Natural killer cell treated with Interleukin-12 subunit alpha and Interleukin-12 subunit beta and Interleukin-15 and Interleukin-18, amount 100 ng/mL, for 72 hours (primary cell): ENCODE results near the gene BLVRB. TPM values are rescaled to one million over a fixed set of nuclear protein-coding genes. Genes with fewer than 3 reads are reported as not detected.
"Not testable (repeated sequence)": the region's sequence is repeated elsewhere in the genome, so short reads cannot be mapped to it uniquely, and the experiment has no call there.

ENCODE experiments used
- ATAC-seq, 2 donors: fragments of 150-1000 bp; cut with Tn5 transposase in 1 of 2; sonication (Bioruptor Pico), chemical (Tn5 transposase) in 1 of 2; 2 replicates each; pipeline ENCODE4 v1.10.0; 2021
- DNase-seq: peaks from one replicate; pipeline ENCODE4 v3.0.0; 2022; ENCODE audit warnings: low spot score
- H3K27ac Mint-ChIP-seq, 2 donors: 1 replicate in 1 of 2; 2 replicates in 1 of 2; pipeline ENCODE4 v1.8.0; 2022; ENCODE audit warnings: mixed read lengths in 2 of 2, mild to moderate bottlenecking in 1 of 2, moderate library complexity in 1 of 2
- H3K27me3 Mint-ChIP-seq, 2 donors: 1 replicate in 1 of 2; 2 replicates in 1 of 2; pipeline ENCODE4 v1.8.0; 2022; ENCODE audit warnings: mixed read lengths in 2 of 2
- H3K36me3 Mint-ChIP-seq: one replicate; pipeline ENCODE4 v1.8.0; 2022; ENCODE audit warnings: mixed read lengths
- H3K4me1 Mint-ChIP-seq, 2 donors: 1 replicate in 1 of 2; 2 replicates in 1 of 2; pipeline ENCODE4 v1.8.0; 2022; ENCODE audit warnings: low read depth in 2 of 2, mixed read lengths in 2 of 2, mild to moderate bottlenecking in 1 of 2
- H3K4me3 Mint-ChIP-seq: one replicate; pipeline ENCODE4 v1.8.0; 2022; ENCODE audit warnings: mixed read lengths
- H3K9me3 Mint-ChIP-seq: 2 replicates; pipeline ENCODE4 v1.8.0; 2022; ENCODE audit warnings: mixed read lengths
- total RNA-seq, 2 donors: library from RNA; stranded (reverse); gene quantifications; one replicate each; pipeline ENCODE4 v1.2.3, GENCODE V29; 2022

BLVRB gene
- total RNA-seq, 2 donors from 2014 or later: 4.6 to 5.3 TPM

- DNase-seq: no peak
- Mint-ChIP-seq H3K9me3 (no peaks in the 10 kb centered on the region), H3K36me3 (peaks cover 4% of the 10 kb centered on the region), H3K27ac (no peak overlapping the region), H3K4me3 (no peak overlapping the region), H3K27me3 (peaks cover 9 to 12% of the 10 kb centered on the region in 2 donors), H3K4me1 (peaks cover 23% of the 10 kb centered on the region in 2 donors)
- ATAC-seq: no peak
Measured at GRCh38 chr19:40469011-40469410, 3.5 kb upstream of the BLVRB start.

DNA sequence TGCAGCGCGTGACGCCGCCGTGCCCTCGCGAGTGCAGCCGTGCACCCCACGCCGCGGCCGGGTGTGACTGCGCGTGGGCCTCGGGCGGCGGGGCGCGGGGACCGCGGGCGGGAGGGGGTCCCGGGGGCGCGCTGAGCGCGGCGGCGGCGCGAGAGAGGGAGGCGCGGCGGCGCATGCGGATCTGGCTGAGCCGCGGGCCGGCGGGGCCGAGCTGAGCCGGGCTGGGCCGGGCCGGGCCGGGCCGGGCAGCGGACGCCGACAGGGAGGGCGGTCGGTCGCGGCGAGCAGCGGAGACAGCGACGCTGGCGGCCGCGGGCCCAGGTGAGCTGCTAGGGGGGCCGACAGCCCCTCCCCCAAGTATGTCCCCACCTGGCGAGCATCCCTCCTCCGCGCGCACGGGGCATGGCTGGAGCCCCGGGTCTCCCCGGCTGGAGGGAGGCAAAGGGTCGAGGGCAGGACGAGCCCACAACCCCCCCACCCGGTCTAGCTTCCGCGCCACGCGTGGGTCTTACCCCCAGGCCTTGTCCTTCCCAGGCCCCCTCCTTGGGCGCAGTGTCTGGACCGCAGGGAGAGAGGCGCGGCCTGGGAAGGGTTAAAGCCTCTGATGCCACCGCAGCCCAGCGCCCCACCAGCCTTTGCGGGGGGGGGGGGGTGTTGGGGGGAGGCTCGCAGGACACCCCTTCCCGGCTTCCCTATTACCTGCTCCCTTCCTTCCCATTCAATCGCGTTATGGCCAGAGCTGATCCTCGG lies 1.6 kb upstream of the BLVRB start, which contains the start of gene SPTBN4:
Gene SPTBN4 (plus strand): TSS at position 17 of the 750 bp plus-strand sequence. CDS start 5,621 bp downstream, outside the sequence.
- Mint-ChIP-seq H3K4me1 (peaks cover 23% of the 10 kb centered on the region in 2 donors), H3K27ac (peak within 1 kb of the TSS; percentile 48 to 73), H3K36me3 (peaks cover 4% of the 10 kb centered on the region), H3K9me3 (no peaks in the 10 kb centered on the region), H3K27me3 (peaks cover 9 to 12% of the 10 kb centered on the region in 2 donors), H3K4me3 (peak within 1 kb of the TSS; percentile 90)
- no peak for DNase-seq
- no peak for ATAC-seq

DNA sequence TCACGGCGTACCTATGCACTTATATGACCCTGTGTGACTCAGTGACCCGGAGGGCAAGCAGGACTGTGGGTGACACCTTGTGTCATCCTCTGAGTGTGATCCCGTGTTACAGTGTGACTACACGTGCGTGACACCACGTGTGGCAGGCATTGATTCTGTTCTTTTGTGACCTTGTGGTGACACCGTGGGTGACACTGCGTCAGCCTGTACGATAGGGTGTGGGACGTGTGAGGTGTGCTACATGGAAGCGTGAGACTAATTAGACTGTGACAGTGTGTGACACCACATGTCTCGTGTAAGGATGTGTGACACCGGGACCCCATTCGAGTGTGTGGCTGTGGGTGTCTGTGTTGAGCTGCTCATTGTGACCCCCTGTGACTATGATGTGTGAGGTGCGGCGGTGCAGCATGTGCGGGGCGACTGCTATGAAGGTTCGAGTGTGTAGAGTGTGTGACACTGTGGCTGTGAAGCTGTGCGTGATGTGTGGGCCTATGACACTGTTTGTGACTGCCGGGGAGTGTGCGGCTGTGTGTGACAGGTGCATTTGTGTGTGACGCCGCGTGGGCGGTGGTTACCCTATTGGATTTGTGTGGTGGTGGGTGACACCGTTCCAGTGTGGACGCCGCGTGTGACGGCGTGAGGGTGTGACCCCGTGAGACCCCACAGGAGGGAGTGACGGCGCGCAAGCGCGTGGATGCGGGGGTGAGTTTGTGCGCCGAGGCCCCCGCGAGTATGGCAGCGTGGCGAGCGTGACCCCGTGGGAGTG lies 857 bp upstream of the BLVRB start:
- peak; percentile 81 for DNase-seq
- peaks cover 4% of the 10 kb centered on the region for H3K36me3 Mint-ChIP-seq
- no peaks in the 10 kb centered on the region for H3K9me3 Mint-ChIP-seq
- peaks cover 9 to 12% of the 10 kb centered on the region in 2 donors for H3K27me3 Mint-ChIP-seq
- H3K4me1 Mint-ChIP-seq: peaks cover 23 to 26% of the 10 kb centered on the region in 2 donors
- peak overlapping the region; percentile 90 for H3K4me3 Mint-ChIP-seq
- peak in 1 of 2 donors; percentile 72 for ATAC-seq
- H3K27ac Mint-ChIP-seq: peak overlapping the region; percentile 48 to 73

GRCh38 chr19:40465025-40465556 lies 454 bp downstream of the BLVRB start:
- DNase-seq (peak; percentile 81), ATAC-seq (peak; percentile 51 to 71)
- H3K4me1 Mint-ChIP-seq: peaks cover 23 to 26% of the 10 kb centered on the region in 2 donors
- H3K27ac Mint-ChIP-seq: peak overlapping the region; percentile 48 to 73
- H3K36me3 Mint-ChIP-seq: peaks cover 4% of the 10 kb centered on the region
- H3K9me3 Mint-ChIP-seq: no peaks in the 10 kb centered on the region
- peaks cover 9% of the 10 kb centered on the region in 2 donors for H3K27me3 Mint-ChIP-seq
- H3K4me3 Mint-ChIP-seq: peak overlapping the region; percentile 90

- ATAC-seq (no peak), DNase-seq (no peak)
- Mint-ChIP-seq H3K9me3 (no peaks in the 10 kb centered on the region), H3K36me3 (peaks cover 4% of the 10 kb centered on the region), H3K4me3 (peak overlapping the region; percentile 90), H3K4me1 (peaks cover 23 to 26% of the 10 kb centered on the region in 2 donors), H3K27ac (peak overlapping the region; percentile 48 to 73), H3K27me3 (peaks cover 9% of the 10 kb centered on the region in 2 donors)
Measured at GRCh38 chr19:40464059-40465024, 1.2 kb downstream of the BLVRB start.

DNA sequence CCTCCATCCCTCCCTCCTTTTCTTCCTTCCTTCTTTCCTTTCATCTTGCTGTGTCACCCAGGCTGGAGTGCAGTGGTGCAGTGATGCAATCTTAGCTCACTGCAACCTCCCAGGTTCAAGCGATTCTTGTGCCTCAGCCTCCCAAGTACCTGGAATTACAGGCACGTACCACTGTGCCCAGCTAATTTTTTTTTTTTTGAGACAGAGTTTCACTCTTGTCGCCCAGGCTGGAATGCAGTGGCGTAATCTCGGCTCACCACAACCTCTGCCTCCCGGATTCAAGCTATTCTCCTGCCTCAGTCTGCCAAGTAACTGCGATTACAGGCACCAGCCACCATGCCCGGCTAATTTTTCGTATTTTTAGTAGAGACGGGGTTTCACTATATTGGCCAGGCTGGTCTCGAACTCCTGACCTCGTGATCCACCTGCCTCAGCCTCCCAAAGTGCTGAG lies 1.9 kb downstream of the BLVRB start:
- not testable (repeated sequence) for H3K9me3 Mint-ChIP-seq, H3K4me3 Mint-ChIP-seq, H3K27me3 Mint-ChIP-seq, DNase-seq, H3K36me3 Mint-ChIP-seq, H3K27ac Mint-ChIP-seq, ATAC-seq
- peaks cover 23 to 26% of the 10 kb centered on the region in 2 donors for H3K4me1 Mint-ChIP-seq

DNA sequence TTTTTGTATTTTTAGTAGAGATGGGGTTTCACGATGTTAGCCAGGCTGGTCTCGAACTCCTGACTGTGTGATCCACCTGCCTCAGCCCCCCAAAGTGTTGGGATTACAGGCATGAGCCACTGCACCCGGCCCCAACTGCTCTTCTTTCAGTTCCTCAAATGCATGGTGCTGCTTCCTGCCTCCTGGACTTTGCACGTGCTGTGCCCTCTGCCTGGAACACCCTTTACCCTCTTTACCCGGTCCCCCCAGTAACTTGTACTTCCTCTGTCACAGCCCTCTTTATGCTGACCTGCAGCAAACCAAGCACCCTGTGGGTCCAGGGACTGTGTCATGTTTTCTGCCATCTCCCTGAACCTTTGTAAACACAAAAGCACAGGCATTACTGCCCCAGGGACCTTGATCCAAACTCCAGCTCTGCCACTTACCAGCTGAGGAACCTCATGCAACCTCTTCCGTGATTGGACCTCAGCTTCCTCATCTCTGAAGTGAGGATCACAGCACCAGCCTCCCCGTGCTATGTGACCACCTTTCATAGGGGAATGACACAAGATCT lies 3.8 kb downstream of the BLVRB start:
- ATAC-seq (no peak), DNase-seq (no peak)
- peaks cover 23 to 26% of the 10 kb centered on the region in 2 donors for H3K4me1 Mint-ChIP-seq
- H3K9me3 Mint-ChIP-seq: no peaks in the 10 kb centered on the region
- peaks cover 6 to 8% of the 10 kb centered on the region in 2 donors for H3K27me3 Mint-ChIP-seq
- peaks cover 4% of the 10 kb centered on the region for H3K36me3 Mint-ChIP-seq
- no peak overlapping the region for H3K27ac Mint-ChIP-seq
- no peak overlapping the region for H3K4me3 Mint-ChIP-seq

GRCh38 chr19:40460185-40460584 lies 5.4 kb downstream of the BLVRB start:
- Mint-ChIP-seq H3K4me1 (peaks cover 8 to 10% of the 10 kb centered on the region in 2 donors), H3K27ac (no peak overlapping the region), H3K36me3 (no peaks in the 10 kb centered on the region), H3K4me3 (no peak overlapping the region), H3K9me3 (no peaks in the 10 kb centered on the region), H3K27me3 (no peaks in the 10 kb centered on the region)
- DNase-seq (no peak), ATAC-seq (no peak)

GRCh38 chr19:40458597-40458974 lies 7.0 kb downstream of the BLVRB start:
- no peak overlapping the region for H3K27ac Mint-ChIP-seq
- H3K4me1 Mint-ChIP-seq: peaks cover 0 to 3% of the 10 kb centered on the region in 2 donors
- ATAC-seq: no peak
- H3K4me3 Mint-ChIP-seq: no peak overlapping the region
- no peak for DNase-seq
- H3K9me3 Mint-ChIP-seq: no peaks in the 10 kb centered on the region
- no peaks in the 10 kb centered on the region for H3K36me3 Mint-ChIP-seq
- no peaks in the 10 kb centered on the region for H3K27me3 Mint-ChIP-seq

- no peaks in the 10 kb centered on the region for H3K36me3 Mint-ChIP-seq
- no peak overlapping the region for H3K4me3 Mint-ChIP-seq
- no peaks in the 10 kb centered on the region for H3K27me3 Mint-ChIP-seq
- H3K9me3 Mint-ChIP-seq: no peaks in the 10 kb centered on the region
- H3K27ac Mint-ChIP-seq: no peak overlapping the region
- ATAC-seq: no peak
- no peak for DNase-seq
- H3K4me1 Mint-ChIP-seq: peaks cover 0 to 3% of the 10 kb centered on the region in 2 donors
Measured at GRCh38 chr19:40457953-40458596, 7.5 kb downstream of the BLVRB start.

GRCh38 chr19:40457048-40457447 lies 8.5 kb downstream of the BLVRB start:
- Mint-ChIP-seq H3K36me3 (no peaks in the 10 kb centered on the region), H3K9me3 (no peaks in the 10 kb centered on the region), H3K27ac (no peak overlapping the region), H3K27me3 (no peaks in the 10 kb centered on the region), H3K4me3 (no peak overlapping the region), H3K4me1 (peaks cover 0 to 3% of the 10 kb centered on the region in 2 donors)
- ATAC-seq (no peak), DNase-seq (no peak)

GRCh38 chr19:40453943-40454342 lies 11.6 kb downstream of the BLVRB start:
- not testable (repeated sequence) for DNase-seq, H3K9me3 Mint-ChIP-seq, H3K27ac Mint-ChIP-seq, ATAC-seq, H3K4me1 Mint-ChIP-seq, H3K36me3 Mint-ChIP-seq, H3K27me3 Mint-ChIP-seq, H3K4me3 Mint-ChIP-seq
